Parietal lobe (tissue), 1 donor: ENCODE results near the gene GABRQ. TPM values are rescaled to one million over a fixed set of nuclear protein-coding genes. Genes with fewer than 3 reads are reported as not detected.

Source experiments
- total RNA-seq: library from RNA; depleted of rRNA; stranded (reverse); fragments of >200 nt; gene quantifications from one replicate; pipeline ENCODE4 v1.2.3, GENCODE V29; 2014

GABRQ gene
- 1.3 TPM for total RNA-seq

GRCh38 chrX:152637649-152638442, at the start of gene GABRQ:
Gene GABRQ, plus strand, starts transcription at chrX:152637895. Its CDS starts 308 bp downstream, at chrX:152638203.

GRCh38 chrX:152697952-152698931, 60.5 kb downstream of the GABRQ start, which contains the start of gene MAGEA3:
Gene MAGEA3, plus strand, starts transcription at chrX:152698794. Its CDS starts 2,039 bp downstream, at chrX:152700833.

Other genes with a start within 250 kb of the GABRQ start
- 16.0 TPM for gene GABRA3, start 186.6 kb upstream of the GABRQ start, total RNA-seq
- not detected for gene MAGEA3, start 60.9 kb downstream of the GABRQ start, total RNA-seq
- gene CSAG2, start 71.4 kb downstream of the GABRQ start, total RNA-seq = not detected
- gene MAGEA2B, start 76.7 kb downstream of the GABRQ start, total RNA-seq = not detected
- not detected for gene CSAG1, start 95.8 kb downstream of the GABRQ start, total RNA-seq
- not detected for gene MAGEA12, start 95.9 kb downstream of the GABRQ start, total RNA-seq
- gene MAGEA2, start 115.9 kb downstream of the GABRQ start, total RNA-seq = not detected
- not detected for gene CSAG3, start 121.3 kb downstream of the GABRQ start, total RNA-seq
- not detected for gene MAGEA6, start 131.8 kb downstream of the GABRQ start, total RNA-seq
- gene CETN2, start 192.9 kb downstream of the GABRQ start, total RNA-seq = 43.5 TPM
- gene NSDHL, start 193.2 kb downstream of the GABRQ start, total RNA-seq = 36.3 TPM